ENCODE results near the gene NDUFA1. TPM values are rescaled to one million over a fixed set of nuclear protein-coding genes. Genes with fewer than 3 reads are reported as not detected.

Gene NDUFA1
- total RNA-seq, 4 donors from 2014 or later: 58.1 to 109 (median 68.7) TPM

- Histone ChIP-seq H3K4me3 (no peak within 1 kb of the TSS), H3K27me3 (no peaks in the 10 kb centered on the region), H3K9me3 (no peaks in the 10 kb centered on the region), H3K27ac (no peak within 1 kb of the TSS), H3K36me3 (no peaks in the 10 kb centered on the region), H3K4me1 (no peaks in the 10 kb centered on the region)
- DNase-seq: no peak
- TF ChIP-seq CTCF (IDR thresholded peaks at IDR 0.05) (no peak), POLR2A (IDR thresholded peaks at IDR 0.05) (no peak)
These were observed 24.3 kb downstream of the NDUFA1 start, which contains the start of gene AKAP14 for GRCh38 chrX:119895843-119896326. TSS of gene AKAP14 (plus strand) at chrX:119895893. CDS start at chrX:119903224, 7,331 bp downstream.

GRCh38 chrX:119899125-119899524 lies 27.5 kb downstream of the NDUFA1 start:
- TF ChIP-seq CTCF (IDR thresholded peaks at IDR 0.05) (no peak), POLR2A (IDR thresholded peaks at IDR 0.05) (no peak)
- no peaks in the 10 kb centered on the region for H3K27me3 ChIP-seq
- H3K27ac ChIP-seq: no peak overlapping the region
- no peak for DNase-seq
- H3K4me1 ChIP-seq: no peaks in the 10 kb centered on the region
- no peaks in the 10 kb centered on the region for H3K36me3 ChIP-seq
- no peak overlapping the region for H3K4me3 ChIP-seq
- no peaks in the 10 kb centered on the region for H3K9me3 ChIP-seq

GRCh38 chrX:119900976-119901375 lies 29.3 kb downstream of the NDUFA1 start:
- TF ChIP-seq CTCF (IDR thresholded peaks at IDR 0.05) (no peak), POLR2A (IDR thresholded peaks at IDR 0.05) (no peak)
- Histone ChIP-seq H3K4me3 (no peak overlapping the region), H3K27me3 (no peaks in the 10 kb centered on the region), H3K36me3 (no peaks in the 10 kb centered on the region), H3K9me3 (no peaks in the 10 kb centered on the region), H3K27ac (no peak overlapping the region), H3K4me1 (no peaks in the 10 kb centered on the region)
- DNase-seq: no peak

- TF ChIP-seq CTCF (IDR thresholded peaks at IDR 0.05) (no peak), POLR2A (IDR thresholded peaks at IDR 0.05) (no peak)
- Histone ChIP-seq H3K4me1 (no peaks in the 10 kb centered on the region), H3K27me3 (no peaks in the 10 kb centered on the region), H3K9me3 (no peaks in the 10 kb centered on the region), H3K4me3 (no peak overlapping the region), H3K27ac (no peak overlapping the region), H3K36me3 (no peaks in the 10 kb centered on the region)
- DNase-seq: no peak
These were observed 44.7 kb downstream of the NDUFA1 start for GRCh38 chrX:119916310-119916709.

GRCh38 chrX:119917877-119918276 lies 46.2 kb downstream of the NDUFA1 start:
- H3K9me3 ChIP-seq: no peaks in the 10 kb centered on the region
- H3K36me3 ChIP-seq: no peaks in the 10 kb centered on the region
- no peak overlapping the region for H3K27ac ChIP-seq
- no peaks in the 10 kb centered on the region for H3K27me3 ChIP-seq
- TF ChIP-seq POLR2A (IDR thresholded peaks at IDR 0.05) (no peak), CTCF (IDR thresholded peaks at IDR 0.05) (no peak)
- no peak overlapping the region for H3K4me3 ChIP-seq
- no peak for DNase-seq
- H3K4me1 ChIP-seq: no peaks in the 10 kb centered on the region
